DOHH2 (cell line): ENCODE data around the gene WASHC2C.
"Not testable (repeated sequence)": the region's sequence is repeated elsewhere in the genome, so short reads cannot be mapped to it uniquely, and the experiment has no call there.

Source experiments
- H3F3A ChIP-seq: fragments of 200-600 bp; sonication (generic), shearing (Covaris generic); 2 replicates; pipeline ENCODE4 v1.6.0; 2016; ENCODE audit warnings: antibody characterized with exemption, mild to moderate bottlenecking; ENCODE audit not compliant: control insufficient read depth, insufficient read depth
- H3K27ac ChIP-seq: fragments of 200-600 bp; sonication (generic); 2 replicates; pipeline ENCODE4 v1.5.1; 2014; ENCODE audit warnings: low read depth, mild to moderate bottlenecking, low read length, moderate library complexity
- H3K27me3 ChIP-seq: fragments of 200-600 bp; sonication (generic); 2 replicates; pipeline ENCODE4 v1.6.1; 2014; ENCODE audit warnings: mild to moderate bottlenecking, low read length, mixed read lengths; ENCODE audit not compliant: control insufficient read depth
- H3K36me3 ChIP-seq: fragments of 200-600 bp; sonication (generic); 2 replicates; pipeline ENCODE4 v1.6.1; 2014; ENCODE audit warnings: mild to moderate bottlenecking, low read length, moderate library complexity, mixed read lengths; ENCODE audit not compliant: control insufficient read depth
- H3K4me1 ChIP-seq: fragments of 200-600 bp; sonication (generic); 2 replicates; pipeline ENCODE4 v1.6.1; 2014; ENCODE audit warnings: mild to moderate bottlenecking, low read length, mixed read lengths; ENCODE audit not compliant: control insufficient read depth
- H3K4me2 ChIP-seq: fragments of 200-600 bp; sonication (generic); 2 replicates; pipeline ENCODE4 v1.6.0; 2014; ENCODE audit warnings: mild to moderate bottlenecking, low read length, moderate library complexity
- H3K4me3 ChIP-seq: fragments of 200-600 bp; sonication (generic); 2 replicates; pipeline ENCODE4 v1.5.1; 2014; ENCODE audit warnings: mild to moderate bottlenecking, low read length, mixed read lengths
- H3K79me2 ChIP-seq: fragments of 200-600 bp; sonication (generic); 2 replicates; pipeline ENCODE4 v1.6.1; 2014; ENCODE audit warnings: mild to moderate bottlenecking, low read length, mixed read lengths; ENCODE audit not compliant: control insufficient read depth
- H3K9me2 ChIP-seq: fragments of 200-600 bp; sonication (generic); replicated peaks from 2 replicates; pipeline ENCODE4 v1.6.1; 2014; ENCODE audit warnings: mild to moderate bottlenecking, low read length, mixed read lengths; ENCODE audit not compliant: control insufficient read depth
- H3K9me3 ChIP-seq: fragments of 200-600 bp; sonication (generic); 2 replicates; pipeline ENCODE4 v1.6.1; 2014; ENCODE audit warnings: antibody characterized with exemption, low read length, mixed read lengths; ENCODE audit not compliant: control insufficient read depth, insufficient read depth
- H4K20me1 ChIP-seq: fragments of 200-600 bp; sonication (generic); 2 replicates; pipeline ENCODE4 v1.6.0; 2014; ENCODE audit warnings: low read depth, mild to moderate bottlenecking, antibody characterized with exemption, low read length, moderate library complexity; ENCODE audit not compliant: control insufficient read depth, insufficient read depth

Gene WASHC2C

DNA sequence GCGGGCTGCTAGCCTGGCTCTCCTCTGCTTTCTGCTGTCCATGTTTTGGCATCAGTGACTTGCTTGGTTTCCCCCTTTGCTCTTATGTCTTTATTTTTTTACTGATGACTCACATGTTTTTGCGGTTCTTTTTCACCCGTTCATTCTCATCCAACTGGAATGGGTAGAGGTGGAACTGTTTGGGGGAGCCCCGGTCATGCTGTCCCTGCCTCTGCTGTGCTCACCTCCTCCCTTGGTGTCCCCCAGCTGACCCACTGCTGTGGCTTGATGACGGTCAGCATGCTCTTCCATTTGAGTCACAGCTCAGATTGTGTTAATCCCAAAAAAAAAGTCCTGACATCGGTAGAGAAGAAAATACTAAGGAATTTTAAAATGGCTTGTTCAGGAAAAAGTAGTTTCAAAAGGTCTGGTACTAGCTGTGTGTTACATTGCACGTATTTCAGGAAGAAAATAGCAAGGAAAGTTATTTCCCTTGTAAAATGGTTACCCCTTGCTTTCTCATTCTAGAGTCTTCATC lies 27.0 kb downstream of the WASHC2C start:
- not testable (repeated sequence) for H3K27ac ChIP-seq

DNA sequence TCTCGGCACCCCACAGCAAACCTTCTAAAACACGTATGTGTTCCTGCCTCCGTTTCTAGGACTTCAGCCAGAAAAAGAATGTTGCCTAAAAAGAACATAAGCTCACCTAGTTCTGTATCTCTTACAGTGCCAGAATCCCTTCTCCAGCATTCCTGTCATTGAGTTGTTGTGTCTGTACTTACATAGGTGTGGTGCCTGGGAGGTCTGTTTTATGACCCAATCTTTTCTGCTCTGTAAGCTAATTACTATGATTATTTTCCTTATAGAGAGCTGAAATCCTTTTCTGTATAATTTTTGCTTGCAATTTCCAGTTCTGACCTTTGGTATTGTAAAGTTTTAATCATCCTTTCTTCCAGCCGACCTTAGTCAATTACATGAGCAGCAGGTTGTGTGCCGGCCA lies 28.0 kb downstream of the WASHC2C start:
- not testable (repeated sequence) for H3K9me2 ChIP-seq, H3K9me3 ChIP-seq, H3K4me1 ChIP-seq, H3F3A ChIP-seq, H3K4me2 ChIP-seq, H3K4me3 ChIP-seq, H4K20me1 ChIP-seq, H3K27me3 ChIP-seq, H3K27ac ChIP-seq, H3K36me3 ChIP-seq, H3K79me2 ChIP-seq

More for the DNA sequence above, 27.0 kb downstream of the WASHC2C start:
- not testable (repeated sequence) for H3K4me2 ChIP-seq, H4K20me1 ChIP-seq, H3K9me3 ChIP-seq, H3K4me3 ChIP-seq, H3K79me2 ChIP-seq, H3K27me3 ChIP-seq, H3F3A ChIP-seq, H3K36me3 ChIP-seq, H3K9me2 ChIP-seq, H3K4me1 ChIP-seq

- H3K79me2 ChIP-seq, H3K9me2 ChIP-seq, H4K20me1 ChIP-seq, H3K27me3 ChIP-seq, H3K27ac ChIP-seq, H3K4me1 ChIP-seq, H3K36me3 ChIP-seq, H3K4me2 ChIP-seq, H3K9me3 ChIP-seq, H3F3A ChIP-seq, H3K4me3 ChIP-seq: not testable (repeated sequence)
Observed at GRCh38 chr10:45756065-45756464, 29.0 kb downstream of the WASHC2C start.

GRCh38 chr10:45757661-45758396 lies 30.8 kb downstream of the WASHC2C start:
- H3K27ac ChIP-seq, H4K20me1 ChIP-seq, H3K9me2 ChIP-seq, H3F3A ChIP-seq, H3K4me2 ChIP-seq, H3K79me2 ChIP-seq, H3K4me3 ChIP-seq, H3K9me3 ChIP-seq, H3K27me3 ChIP-seq, H3K36me3 ChIP-seq, H3K4me1 ChIP-seq: not testable (repeated sequence)

- H3K9me2 ChIP-seq, H4K20me1 ChIP-seq, H3F3A ChIP-seq, H3K4me1 ChIP-seq, H3K36me3 ChIP-seq, H3K27ac ChIP-seq, H3K27me3 ChIP-seq, H3K4me2 ChIP-seq, H3K4me3 ChIP-seq, H3K9me3 ChIP-seq, H3K79me2 ChIP-seq: not testable (repeated sequence)
Observed at GRCh38 chr10:45761622-45762021, 34.6 kb downstream of the WASHC2C start.

DNA sequence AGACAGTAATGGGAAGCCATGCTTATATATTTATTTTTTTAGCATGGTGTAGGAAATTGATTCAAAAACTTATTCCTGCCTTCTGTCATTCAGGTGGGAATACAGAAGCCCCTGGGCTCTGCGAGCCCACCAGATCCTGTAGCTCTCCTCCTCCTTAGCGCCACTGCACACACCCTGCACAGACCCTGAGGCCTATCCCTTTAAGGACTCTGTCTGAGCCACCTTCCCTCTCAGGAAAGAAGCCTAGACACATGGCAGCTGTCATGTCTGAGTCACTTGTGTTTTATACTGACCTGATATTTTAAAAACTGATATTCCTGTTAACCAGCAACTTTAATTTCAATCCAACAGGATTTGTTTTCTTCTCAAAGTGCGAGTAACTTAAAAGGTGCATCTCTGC lies 36.0 kb downstream of the WASHC2C start:
- H3K27me3 ChIP-seq = not testable (repeated sequence)

DNA sequence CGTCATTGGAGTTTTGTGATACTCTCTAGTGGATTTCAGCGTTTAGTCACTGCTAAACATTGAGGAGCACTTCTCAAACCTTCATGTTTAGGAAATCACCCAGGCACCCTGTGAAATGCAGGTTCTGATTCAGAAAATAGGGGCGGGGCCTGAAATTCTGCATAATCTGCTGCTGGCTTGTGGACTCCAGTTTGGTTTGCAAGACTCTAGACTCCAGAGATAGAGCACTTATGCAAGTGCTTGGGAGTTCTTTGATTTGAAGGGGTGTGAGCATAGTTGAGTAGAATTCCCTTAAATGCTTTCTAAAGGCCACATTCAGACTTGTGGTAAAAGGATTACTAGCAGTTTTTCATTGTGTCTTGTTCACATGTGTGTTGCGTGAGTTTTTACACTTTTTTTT lies 41.3 kb downstream of the WASHC2C start:
- H3K27me3 ChIP-seq, H3K79me2 ChIP-seq, H3K9me3 ChIP-seq, H3K36me3 ChIP-seq, H3F3A ChIP-seq, H3K4me3 ChIP-seq, H3K9me2 ChIP-seq, H3K27ac ChIP-seq, H3K4me2 ChIP-seq, H3K4me1 ChIP-seq, H4K20me1 ChIP-seq: not testable (repeated sequence)

More for the DNA sequence above, 36.0 kb downstream of the WASHC2C start:
- not testable (repeated sequence) for H3K4me1 ChIP-seq, H3K4me2 ChIP-seq, H3K79me2 ChIP-seq, H3F3A ChIP-seq, H3K27ac ChIP-seq, H3K36me3 ChIP-seq, H3K9me2 ChIP-seq, H3K9me3 ChIP-seq, H3K4me3 ChIP-seq, H4K20me1 ChIP-seq

GRCh38 chr10:45771757-45772461 lies 44.8 kb downstream of the WASHC2C start:
- H3K9me2 ChIP-seq, H3K36me3 ChIP-seq, H3K9me3 ChIP-seq, H3K79me2 ChIP-seq, H3K4me1 ChIP-seq, H3K4me2 ChIP-seq, H3K27me3 ChIP-seq, H4K20me1 ChIP-seq, H3F3A ChIP-seq, H3K27ac ChIP-seq, H3K4me3 ChIP-seq: not testable (repeated sequence)
